OCI-LY3 (cell line): ENCODE data around the gene UBE2E1.

Experiments used
- H2AFZ ChIP-seq: fragments of 200-600, 300-600 bp; shearing (Covaris generic); 2 replicates; pipeline ENCODE4 v1.6.0; 2014; ENCODE audit warnings: antibody characterized with exemption, low read depth, low read length
- H3K27ac ChIP-seq: fragments of 200-600, 300-600 bp; sonication (generic); 2 replicates; pipeline ENCODE4 v1.5.1; 2014; ENCODE audit warnings: mild to moderate bottlenecking, low read length, moderate library complexity, mixed read lengths
- H3K27me3 ChIP-seq: fragments of 200-600, 300-600 bp; sonication (generic); 2 replicates; pipeline ENCODE4 v1.6.1; 2014; ENCODE audit warnings: low read depth, low read length, mixed read lengths
- H3K36me3 ChIP-seq: fragments of 200-600, 300-600 bp; sonication (generic); replicated peaks from 2 replicates; pipeline ENCODE3; 2014; ENCODE audit warnings: low read depth, low read length, mixed read lengths
- H3K4me1 ChIP-seq: fragments of 300-600, 200-600 bp; sonication (generic); 2 replicates; pipeline ENCODE4 v1.6.1; 2014; ENCODE audit warnings: low read length, mixed read lengths
- H3K4me2 ChIP-seq: fragments of 200-600, 300-600 bp; sonication (generic); 2 replicates; pipeline ENCODE4 v1.6.1; 2014; ENCODE audit warnings: low read length, mixed read lengths
- H3K4me3 ChIP-seq: fragments of 300-600, 200-600 bp; sonication (generic); 2 replicates; pipeline ENCODE4 v1.5.1; 2014; ENCODE audit warnings: antibody characterized with exemption, mild to moderate bottlenecking, low read length, moderate library complexity
- H3K79me2 ChIP-seq: fragments of 300-600, 200-600 bp; shearing (Covaris generic); 2 replicates; pipeline ENCODE4 v1.6.1; 2014; ENCODE audit warnings: mild to moderate bottlenecking, low read length, mixed read lengths
- H3K9ac ChIP-seq: fragments of 300-600, 200-600 bp; shearing (Covaris generic); 2 replicates; pipeline ENCODE4 v1.6.0; 2014; ENCODE audit warnings: mild to moderate bottlenecking, low read length, moderate library complexity
- H3K9me3 ChIP-seq: fragments of 200-600, 300-600 bp; shearing (Covaris generic); 2 replicates; pipeline ENCODE4 v1.6.1; 2014; ENCODE audit warnings: low read length, mixed read lengths; ENCODE audit not compliant: insufficient read depth
- H4K20me1 ChIP-seq: fragments of 200-600, 300-600 bp; sonication (generic); 2 replicates; pipeline ENCODE4 v1.6.1; 2016; ENCODE audit warnings: low read length, mixed read lengths; ENCODE audit not compliant: insufficient read depth
- EZH2phosphoT487 ChIP-seq: fragments of 200-600 bp; shearing (Covaris generic); IDR thresholded peaks from 2 replicates; pipeline ENCODE4 v1.6.1; 2018; ENCODE audit warnings: antibody characterized with exemption, mixed run types, low read depth
- TF ChIP-seq, protein P1 (sequence below): fragments of 200-600, 300-600 bp; sonication (generic); IDR thresholded peaks from 2 replicates; pipeline ENCODE4 v1.5.1; 2014; ENCODE audit warnings: antibody characterized with exemption, low read length, low read depth

The UBE2E1 gene

DNA sequence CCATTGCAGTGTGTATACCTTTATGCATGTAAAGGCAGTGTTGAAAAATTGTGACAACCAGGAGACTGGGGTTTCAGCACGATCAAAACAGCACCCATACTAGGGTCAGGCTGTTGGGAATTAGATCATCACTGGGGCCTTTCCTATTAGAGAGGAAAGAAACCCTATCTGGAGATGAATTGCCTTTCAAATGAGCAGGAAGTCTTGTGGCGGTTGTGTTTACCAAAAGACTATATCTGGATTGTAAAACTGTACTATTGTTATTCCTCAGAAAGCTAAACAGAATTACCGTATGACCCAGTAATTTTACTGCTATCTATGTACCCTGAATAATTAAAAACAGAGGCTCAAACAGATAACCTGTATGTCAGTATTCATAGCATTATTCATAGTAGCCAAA, 10.1 kb downstream of the UBE2E1 start:
- no peaks in the 10 kb centered on the region for H3K9me3 ChIP-seq
- no peak overlapping the region for H3K27ac ChIP-seq
- H3K4me2 ChIP-seq = no peak overlapping the region
- H3K9ac ChIP-seq = no peak overlapping the region
- peaks cover 21% of the 10 kb centered on the region for H3K4me1 ChIP-seq
- peaks cover 36% of the 10 kb centered on the region for H4K20me1 ChIP-seq
- no peak overlapping the region for H3K4me3 ChIP-seq
- H3K27me3 ChIP-seq = no peaks in the 10 kb centered on the region
- no peak overlapping the region for H2AFZ ChIP-seq
- peaks cover 36% of the 10 kb centered on the region for H3K36me3 ChIP-seq
- TF ChIP-seq, protein P1, sequence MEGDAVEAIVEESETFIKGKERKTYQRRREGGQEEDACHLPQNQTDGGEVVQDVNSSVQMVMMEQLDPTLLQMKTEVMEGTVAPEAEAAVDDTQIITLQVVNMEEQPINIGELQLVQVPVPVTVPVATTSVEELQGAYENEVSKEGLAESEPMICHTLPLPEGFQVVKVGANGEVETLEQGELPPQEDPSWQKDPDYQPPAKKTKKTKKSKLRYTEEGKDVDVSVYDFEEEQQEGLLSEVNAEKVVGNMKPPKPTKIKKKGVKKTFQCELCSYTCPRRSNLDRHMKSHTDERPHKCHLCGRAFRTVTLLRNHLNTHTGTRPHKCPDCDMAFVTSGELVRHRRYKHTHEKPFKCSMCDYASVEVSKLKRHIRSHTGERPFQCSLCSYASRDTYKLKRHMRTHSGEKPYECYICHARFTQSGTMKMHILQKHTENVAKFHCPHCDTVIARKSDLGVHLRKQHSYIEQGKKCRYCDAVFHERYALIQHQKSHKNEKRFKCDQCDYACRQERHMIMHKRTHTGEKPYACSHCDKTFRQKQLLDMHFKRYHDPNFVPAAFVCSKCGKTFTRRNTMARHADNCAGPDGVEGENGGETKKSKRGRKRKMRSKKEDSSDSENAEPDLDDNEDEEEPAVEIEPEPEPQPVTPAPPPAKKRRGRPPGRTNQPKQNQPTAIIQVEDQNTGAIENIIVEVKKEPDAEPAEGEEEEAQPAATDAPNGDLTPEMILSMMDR = no peak
- no peak for TF ChIP-seq EZH2phosphoT487
- H3K79me2 ChIP-seq = peaks cover 69% of the 10 kb centered on the region

DNA sequence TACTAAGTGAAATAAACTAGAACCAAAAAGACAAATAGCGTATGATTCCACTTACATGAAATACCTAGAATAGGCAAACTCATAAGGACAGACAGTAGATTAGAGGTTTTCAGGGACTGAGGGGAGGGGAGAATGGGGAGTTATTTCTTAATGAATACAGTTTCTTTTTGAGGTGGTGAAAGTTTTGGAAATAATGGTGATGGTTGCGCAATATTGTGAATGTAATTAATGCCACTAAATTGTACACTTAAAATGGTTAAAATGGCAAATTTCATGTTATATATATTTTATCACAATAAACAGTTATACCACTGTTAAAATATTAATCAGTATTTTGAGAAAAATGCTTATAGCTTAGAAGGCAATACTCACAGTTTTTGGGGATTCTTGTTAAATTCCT, 11.0 kb downstream of the UBE2E1 start:
- Histone ChIP-seq H3K27ac (no peak overlapping the region), H3K9me3 (no peaks in the 10 kb centered on the region), H3K4me2 (no peak overlapping the region), H4K20me1 (peaks cover 44% of the 10 kb centered on the region), H3K79me2 (peaks cover 65% of the 10 kb centered on the region), H2AFZ (no peak overlapping the region), H3K9ac (no peak overlapping the region), H3K4me3 (no peak overlapping the region), H3K27me3 (no peaks in the 10 kb centered on the region), H3K36me3 (peaks cover 35% of the 10 kb centered on the region), H3K4me1 (peaks cover 14% of the 10 kb centered on the region)
- TF ChIP-seq, protein P1 = no peak
- TF ChIP-seq EZH2phosphoT487 = no peak

GRCh38 chr3:23817508-23818223, 11.9 kb downstream of the UBE2E1 start:
- no peak overlapping the region for H3K4me2 ChIP-seq
- peaks cover 26% of the 10 kb centered on the region for H3K36me3 ChIP-seq
- H3K9ac ChIP-seq = no peak overlapping the region
- H2AFZ ChIP-seq = no peak overlapping the region
- H3K79me2 ChIP-seq = peaks cover 56% of the 10 kb centered on the region
- no peak for TF ChIP-seq EZH2phosphoT487
- TF ChIP-seq, protein P1 = no peak
- no peaks in the 10 kb centered on the region for H3K27me3 ChIP-seq
- no peak overlapping the region for H3K27ac ChIP-seq
- peaks cover 52% of the 10 kb centered on the region for H4K20me1 ChIP-seq
- H3K9me3 ChIP-seq = no peaks in the 10 kb centered on the region
- H3K4me3 ChIP-seq = no peak overlapping the region
- peaks cover 10% of the 10 kb centered on the region for H3K4me1 ChIP-seq

DNA sequence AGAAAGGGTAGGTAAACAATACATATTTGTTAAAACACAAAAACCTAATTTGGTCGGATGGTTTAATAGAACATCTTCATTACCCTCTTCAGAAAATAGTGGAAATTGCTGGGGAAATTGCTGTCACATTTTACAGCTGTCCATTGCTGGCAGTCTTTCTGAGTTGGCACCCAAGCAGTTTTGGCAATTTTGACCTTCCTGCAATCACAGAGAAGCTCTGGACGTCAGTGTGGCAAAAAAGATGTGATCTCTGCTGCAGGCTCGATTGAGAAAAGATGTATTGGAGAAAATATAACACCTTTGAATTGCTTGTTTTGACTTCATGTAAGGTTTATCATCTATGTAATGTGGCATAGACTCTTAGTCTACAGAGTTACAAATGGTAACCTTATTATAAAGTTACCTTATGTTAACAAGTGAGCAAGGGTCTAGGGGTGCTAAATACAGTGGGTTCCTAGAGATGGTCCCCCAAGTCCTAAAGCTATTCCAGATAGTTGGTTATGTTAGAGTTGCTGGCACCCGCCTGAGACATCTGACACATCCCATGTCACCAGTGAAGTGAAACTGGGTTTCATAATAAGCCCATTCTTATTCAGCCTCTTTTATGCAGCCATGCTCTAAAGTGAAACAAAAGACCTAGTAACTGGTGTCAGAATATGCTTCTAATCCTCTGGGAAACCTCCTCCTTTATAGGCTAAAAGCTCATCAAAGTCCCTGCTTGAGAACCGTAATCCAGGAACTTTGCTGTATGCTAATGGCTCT, 14.0 kb downstream of the UBE2E1 start:
- TF ChIP-seq, protein P1 = no peak
- TF ChIP-seq EZH2phosphoT487 = no peak
- Histone ChIP-seq H3K27ac (no peak overlapping the region), H4K20me1 (peaks cover 70% of the 10 kb centered on the region), H3K9ac (no peak overlapping the region), H2AFZ (no peak overlapping the region), H3K4me2 (no peak overlapping the region; the same call in 1 of the 2 replicates), H3K36me3 (peaks cover 23% of the 10 kb centered on the region), H3K79me2 (peaks cover 43% of the 10 kb centered on the region), H3K4me3 (no peak overlapping the region), H3K27me3 (no peaks in the 10 kb centered on the region), H3K9me3 (no peaks in the 10 kb centered on the region), H3K4me1 (peaks cover 21% of the 10 kb centered on the region)
